SK-N-SH (cell line): ENCODE data around the gene ZNF587B.

Experiments used
- POLR2AphosphoS5 ChIP-seq: IDR thresholded peaks from 2 replicates; pipeline ENCODE4 v1.6.1; 2012; ENCODE audit warnings: low read depth, low read length
- YY1 ChIP-seq: IDR thresholded peaks from 2 replicates; pipeline ENCODE4 v1.4.0; 2012; ENCODE audit warnings: low read depth, mild to moderate bottlenecking

GRCh38 chr19:57818378-57818777 lies 11.7 kb upstream of the ZNF587B start:
- TF ChIP-seq POLR2AphosphoS5 (no peak), YY1 (no peak)
